SK-N-SH treated with all-trans-retinoic acid at 6 μM for 48 hours (cell line): Measurements from ENCODE around the gene ESCO1.

ENCODE experiments used
- ATAC-seq: fragments of 200-7000 bp; cut with Tn5 transposase; 3 replicates; pipeline ENCODE4 v1.9.1; 2020; ENCODE audit warnings: mild to moderate bottlenecking, moderate library complexity
- ARNTL ChIP-seq: fragments of 450-650 bp; formaldehyde crosslinking; IDR thresholded peaks from 2 replicates; pipeline ENCODE4 v1.5.0; 2020; ENCODE audit warnings: low read depth, mild to moderate bottlenecking, moderate library complexity, borderline replicate concordance
- BACH2 ChIP-seq: fragments of 250-450 bp; sonication (Bioruptor Pico); IDR thresholded peaks from 2 replicates; pipeline ENCODE4 v1.9.0; 2021; ENCODE audit warnings: mild to moderate bottlenecking, borderline replicate concordance
- CREB5 ChIP-seq: fragments of 250-450 bp; sonication (Bioruptor Pico); IDR thresholded peaks from 2 replicates; pipeline ENCODE4 v1.5.1; 2020; ENCODE audit warnings: low read depth, mild to moderate bottlenecking, moderate library complexity
- CSDC2 ChIP-seq: fragments of 250-450 bp; sonication (Bioruptor Pico); IDR thresholded peaks from 2 replicates; pipeline ENCODE4 v1.5.0; 2020; ENCODE audit warnings: mild to moderate bottlenecking, moderate library complexity
- ESRRG ChIP-seq: fragments of 250-450 bp; sonication (Bioruptor Pico); IDR thresholded peaks from 2 replicates; pipeline ENCODE4 v1.6.1; 2021; ENCODE audit warnings: mild to moderate bottlenecking
- GLIS3 ChIP-seq: fragments of 250-450 bp; sonication (Bioruptor Pico); IDR thresholded peaks from 2 replicates; pipeline ENCODE4 v1.5.0; 2020; ENCODE audit warnings: mild to moderate bottlenecking, moderate library complexity
- ISL1 ChIP-seq: fragments of 250-450 bp; sonication (Bioruptor Pico); IDR thresholded peaks from 2 replicates; pipeline ENCODE4 v2.1.2; 2022; ENCODE audit warnings: mild to moderate bottlenecking, moderate library complexity
- OSR1 ChIP-seq: fragments of 250-450 bp; sonication (Bioruptor Pico); IDR thresholded peaks from 2 replicates; pipeline ENCODE4 v1.8.0; 2022; ENCODE audit warnings: moderate library complexity, mild to moderate bottlenecking, inconsistent platforms
- PATZ1 ChIP-seq: fragments of 250-450 bp; sonication (Bioruptor Pico); IDR thresholded peaks from 2 replicates; pipeline ENCODE4 v1.8.0; 2020; ENCODE audit warnings: mild to moderate bottlenecking, moderate library complexity, borderline replicate concordance
- POU6F1 ChIP-seq: fragments of 250-450 bp; sonication (Bioruptor Pico); IDR thresholded peaks from 2 replicates; pipeline ENCODE4 v1.8.0; 2021; ENCODE audit warnings: low read depth, mild to moderate bottlenecking, moderate library complexity, borderline replicate concordance
- PPARA ChIP-seq: fragments of 250-450 bp; sonication (Bioruptor Pico); IDR thresholded peaks from 2 replicates; pipeline ENCODE4 v1.5.0; 2020; ENCODE audit warnings: mild to moderate bottlenecking, borderline replicate concordance
- RARB ChIP-seq: fragments of 250-450 bp; sonication (Bioruptor Pico); IDR thresholded peaks from 2 replicates; pipeline ENCODE4 v1.8.0; 2021; ENCODE audit warnings: mild to moderate bottlenecking, moderate library complexity
- TCF4 ChIP-seq: fragments of 250-450 bp; sonication (Bioruptor Pico); IDR thresholded peaks from 2 replicates; pipeline ENCODE4 v1.8.0; 2021; ENCODE audit warnings: mild to moderate bottlenecking, moderate library complexity, borderline replicate concordance
- TOX ChIP-seq: fragments of 250-450 bp; sonication (Bioruptor Pico); IDR thresholded peaks from 2 replicates; pipeline ENCODE4 v1.8.0; 2021; ENCODE audit warnings: mild to moderate bottlenecking, moderate library complexity, borderline replicate concordance
- TSHZ2 ChIP-seq: fragments of 250-450 bp; sonication (Bioruptor Pico); IDR thresholded peaks from 2 replicates; pipeline ENCODE4 v1.5.0; 2020; ENCODE audit warnings: mild to moderate bottlenecking, moderate library complexity
- ZC3H10 ChIP-seq: fragments of 250-450 bp; sonication (Bioruptor Pico); IDR thresholded peaks from 2 replicates; pipeline ENCODE4 v1.5.1; 2021; ENCODE audit warnings: mild to moderate bottlenecking, moderate library complexity
- ZFP3 ChIP-seq: fragments of 250-450 bp; sonication (Bioruptor Pico); IDR thresholded peaks from 2 replicates; pipeline ENCODE4 v1.5.0; 2020; ENCODE audit warnings: mild to moderate bottlenecking, moderate library complexity
- ZFP30 ChIP-seq: fragments of 450-650 bp; formaldehyde crosslinking; IDR thresholded peaks from 2 replicates; pipeline ENCODE4 v1.5.0; 2022; ENCODE audit warnings: mild to moderate bottlenecking, moderate library complexity
- ZNF565 ChIP-seq: fragments of 450-650 bp; formaldehyde crosslinking; conservative IDR thresholded peaks from 2 replicates; pipeline ENCODE4 v1.5.0; 2020; ENCODE audit warnings: low read depth, mild to moderate bottlenecking, moderate library complexity
- ZNF70 ChIP-seq: fragments of 450-650 bp; formaldehyde crosslinking; IDR thresholded peaks from 2 replicates; pipeline ENCODE4 v1.5.0; 2020; ENCODE audit warnings: mild to moderate bottlenecking, moderate library complexity
- ZNF8 ChIP-seq: fragments of 450-650 bp; formaldehyde crosslinking; IDR thresholded peaks from 2 replicates; pipeline ENCODE4 v1.5.0; 2020; ENCODE audit warnings: mild to moderate bottlenecking, moderate library complexity

The ESCO1 gene

GRCh38 chr18:21522530-21522929 lies 78.0 kb downstream of the ESCO1 start:
- no peak for ATAC-seq
- TF ChIP-seq PATZ1 (CRISPR knock-in tag): no peak
- no peak for TF ChIP-seq PPARA
- TF ChIP-seq ZFP30 (CRISPR knock-in tag): no peak

GRCh38 chr18:21513741-21514140 lies 86.8 kb downstream of the ESCO1 start:
- ATAC-seq: no peak
- no peak for TF ChIP-seq ARNTL (CRISPR knock-in tag)
- no peak for TF ChIP-seq ZFP3 (CRISPR knock-in tag)
- TF ChIP-seq PATZ1 (CRISPR knock-in tag): no peak
- TF ChIP-seq TSHZ2: no peak
- TF ChIP-seq BACH2 (CRISPR knock-in tag): no peak
- no peak for TF ChIP-seq CREB5
- TF ChIP-seq GLIS3 (CRISPR knock-in tag): no peak
- no peak for TF ChIP-seq ZNF8
- TF ChIP-seq RARB: no peak
- no peak for TF ChIP-seq CSDC2 (CRISPR knock-in tag)
- no peak for TF ChIP-seq ZNF565 (CRISPR knock-in tag)

- ATAC-seq: no peak
- TF ChIP-seq ARNTL (CRISPR knock-in tag) (no peak), CREB5 (no peak), ISL1 (CRISPR knock-in tag) (no peak), GLIS3 (CRISPR knock-in tag) (no peak), ZC3H10 (CRISPR knock-in tag) (no peak), TOX (no peak), ZNF565 (CRISPR knock-in tag) (no peak), ZNF8 (no peak), ZFP30 (CRISPR knock-in tag) (no peak), TSHZ2 (no peak), ZNF70 (no peak), PATZ1 (CRISPR knock-in tag) (no peak), PPARA (no peak), OSR1 (no peak), TCF4 (CRISPR knock-in tag) (no peak), ESRRG (CRISPR knock-in tag) (no peak), POU6F1 (CRISPR knock-in tag) (no peak)
Observed at GRCh38 chr18:21513292-21513691, 87.2 kb downstream of the ESCO1 start.
